ENCODE results near the gene CYB561D2.

DNA sequence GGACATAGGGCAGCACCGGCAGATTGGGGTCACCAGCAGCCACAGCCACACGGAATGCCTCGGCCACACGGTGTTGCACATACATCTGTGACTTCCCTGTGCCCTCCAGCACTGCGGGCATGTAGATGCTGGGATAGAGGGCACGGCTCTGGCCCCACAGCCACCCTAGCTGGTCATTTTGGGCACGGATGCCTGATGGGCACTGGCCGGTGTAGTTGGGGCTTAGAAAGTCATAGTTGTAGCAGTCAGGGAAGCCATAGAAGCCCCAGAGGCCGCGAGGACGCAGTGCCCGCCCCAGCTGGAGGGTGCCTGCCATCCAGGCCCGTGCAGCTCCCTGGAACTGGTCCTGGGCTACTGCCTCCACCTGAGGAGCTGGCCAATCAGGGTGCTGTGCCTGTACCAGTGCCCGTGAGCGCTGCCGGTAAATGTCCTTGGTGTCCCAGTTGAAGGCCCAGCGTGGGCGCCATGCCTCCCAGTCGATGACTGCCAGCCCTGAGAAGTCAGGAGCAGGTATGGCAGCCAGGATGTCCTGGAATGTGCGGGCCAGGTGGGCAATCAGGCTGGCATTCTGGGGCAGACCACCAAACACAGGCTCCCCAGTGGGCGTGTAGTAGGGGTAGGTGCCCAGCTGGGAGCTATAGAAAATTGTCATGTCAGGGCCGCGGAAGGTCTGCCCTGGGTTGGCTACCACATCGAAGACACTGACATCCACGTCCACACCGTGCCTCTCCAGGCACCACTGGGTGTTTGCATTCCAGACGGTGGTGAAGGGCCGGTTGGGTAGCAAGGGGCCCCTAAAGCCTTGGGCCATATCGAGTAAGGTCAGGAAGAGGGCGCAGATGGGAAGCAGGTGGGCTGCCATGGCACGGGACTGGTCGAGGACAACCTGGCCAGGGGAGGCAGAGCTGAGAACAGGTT is 48.3 kb upstream of the CYB561D2 start:
- TF ChIP-seq, protein P1, sequence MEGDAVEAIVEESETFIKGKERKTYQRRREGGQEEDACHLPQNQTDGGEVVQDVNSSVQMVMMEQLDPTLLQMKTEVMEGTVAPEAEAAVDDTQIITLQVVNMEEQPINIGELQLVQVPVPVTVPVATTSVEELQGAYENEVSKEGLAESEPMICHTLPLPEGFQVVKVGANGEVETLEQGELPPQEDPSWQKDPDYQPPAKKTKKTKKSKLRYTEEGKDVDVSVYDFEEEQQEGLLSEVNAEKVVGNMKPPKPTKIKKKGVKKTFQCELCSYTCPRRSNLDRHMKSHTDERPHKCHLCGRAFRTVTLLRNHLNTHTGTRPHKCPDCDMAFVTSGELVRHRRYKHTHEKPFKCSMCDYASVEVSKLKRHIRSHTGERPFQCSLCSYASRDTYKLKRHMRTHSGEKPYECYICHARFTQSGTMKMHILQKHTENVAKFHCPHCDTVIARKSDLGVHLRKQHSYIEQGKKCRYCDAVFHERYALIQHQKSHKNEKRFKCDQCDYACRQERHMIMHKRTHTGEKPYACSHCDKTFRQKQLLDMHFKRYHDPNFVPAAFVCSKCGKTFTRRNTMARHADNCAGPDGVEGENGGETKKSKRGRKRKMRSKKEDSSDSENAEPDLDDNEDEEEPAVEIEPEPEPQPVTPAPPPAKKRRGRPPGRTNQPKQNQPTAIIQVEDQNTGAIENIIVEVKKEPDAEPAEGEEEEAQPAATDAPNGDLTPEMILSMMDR (IDR thresholded peaks at IDR 0.05): no peak
- TF ChIP-seq POLR2AphosphoS5 (IDR thresholded peaks at IDR 0.05): no peak
